OCI-LY3 (cell line): ENCODE results near the gene PLA2G4C.

Experiments used
- H2AFZ ChIP-seq: fragments of 200-600, 300-600 bp; shearing (Covaris generic); 2 replicates; pipeline ENCODE4 v1.6.0; 2014; ENCODE audit warnings: antibody characterized with exemption, low read depth, low read length
- H3K27ac ChIP-seq: fragments of 200-600, 300-600 bp; sonication (generic); 2 replicates; pipeline ENCODE4 v1.5.1; 2014; ENCODE audit warnings: mild to moderate bottlenecking, low read length, moderate library complexity, mixed read lengths
- H3K27me3 ChIP-seq: fragments of 200-600, 300-600 bp; sonication (generic); 2 replicates; pipeline ENCODE4 v1.6.1; 2014; ENCODE audit warnings: low read depth, low read length, mixed read lengths
- H3K36me3 ChIP-seq: fragments of 200-600, 300-600 bp; sonication (generic); replicated peaks from 2 replicates; pipeline ENCODE3; 2014; ENCODE audit warnings: low read depth, low read length, mixed read lengths
- H3K4me1 ChIP-seq: fragments of 300-600, 200-600 bp; sonication (generic); 2 replicates; pipeline ENCODE4 v1.6.1; 2014; ENCODE audit warnings: low read length, mixed read lengths
- H3K4me2 ChIP-seq: fragments of 200-600, 300-600 bp; sonication (generic); 2 replicates; pipeline ENCODE4 v1.6.1; 2014; ENCODE audit warnings: low read length, mixed read lengths
- H3K4me3 ChIP-seq: fragments of 300-600, 200-600 bp; sonication (generic); 2 replicates; pipeline ENCODE4 v1.5.1; 2014; ENCODE audit warnings: antibody characterized with exemption, mild to moderate bottlenecking, low read length, moderate library complexity
- H3K79me2 ChIP-seq: fragments of 300-600, 200-600 bp; shearing (Covaris generic); 2 replicates; pipeline ENCODE4 v1.6.1; 2014; ENCODE audit warnings: mild to moderate bottlenecking, low read length, mixed read lengths
- H3K9ac ChIP-seq: fragments of 300-600, 200-600 bp; shearing (Covaris generic); 2 replicates; pipeline ENCODE4 v1.6.0; 2014; ENCODE audit warnings: mild to moderate bottlenecking, low read length, moderate library complexity
- H3K9me3 ChIP-seq: fragments of 200-600, 300-600 bp; shearing (Covaris generic); 2 replicates; pipeline ENCODE4 v1.6.1; 2014; ENCODE audit warnings: low read length, mixed read lengths; ENCODE audit not compliant: insufficient read depth
- H4K20me1 ChIP-seq: fragments of 200-600, 300-600 bp; sonication (generic); 2 replicates; pipeline ENCODE4 v1.6.1; 2016; ENCODE audit warnings: low read length, mixed read lengths; ENCODE audit not compliant: insufficient read depth
- EZH2phosphoT487 ChIP-seq: fragments of 200-600 bp; shearing (Covaris generic); IDR thresholded peaks from 2 replicates; pipeline ENCODE4 v1.6.1; 2018; ENCODE audit warnings: antibody characterized with exemption, mixed run types, low read depth
- TF ChIP-seq, protein P1 (sequence below): fragments of 200-600, 300-600 bp; sonication (generic); IDR thresholded peaks from 2 replicates; pipeline ENCODE4 v1.5.1; 2014; ENCODE audit warnings: antibody characterized with exemption, low read length, low read depth

PLA2G4C gene

DNA sequence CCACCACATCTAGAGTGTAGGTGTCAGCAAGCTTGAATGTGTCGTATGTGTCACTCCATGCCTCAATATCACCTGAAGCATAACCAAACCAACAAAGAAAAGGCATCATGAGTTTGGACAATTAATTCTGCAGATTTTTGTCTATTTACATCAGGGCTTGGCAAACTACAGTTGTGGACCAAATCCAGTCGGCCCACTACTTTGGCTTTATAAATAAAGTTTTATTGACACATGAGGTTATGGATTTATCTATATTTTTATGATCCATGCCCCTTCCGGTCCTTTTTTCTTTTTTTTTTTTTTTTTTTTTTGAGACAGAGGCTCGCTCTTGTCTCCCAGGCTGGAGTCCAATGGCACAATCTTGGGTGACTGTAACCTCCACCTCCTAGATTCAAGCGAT, 57.5 kb downstream of the PLA2G4C start:
- Histone ChIP-seq H3K9ac (no peak overlapping the region), H3K27me3 (no peaks in the 10 kb centered on the region; the same call in 1 of the 2 replicates), H2AFZ (no peak overlapping the region), H3K36me3 (no peaks in the 10 kb centered on the region), H3K4me3 (no peak overlapping the region), H3K9me3 (no peaks in the 10 kb centered on the region; the same call in 1 of the 2 replicates), H3K27ac (no peak overlapping the region), H3K4me2 (no peak overlapping the region), H3K4me1 (no peaks in the 10 kb centered on the region), H4K20me1 (no peaks in the 10 kb centered on the region), H3K79me2 (no peaks in the 10 kb centered on the region)
- TF ChIP-seq, protein P1, sequence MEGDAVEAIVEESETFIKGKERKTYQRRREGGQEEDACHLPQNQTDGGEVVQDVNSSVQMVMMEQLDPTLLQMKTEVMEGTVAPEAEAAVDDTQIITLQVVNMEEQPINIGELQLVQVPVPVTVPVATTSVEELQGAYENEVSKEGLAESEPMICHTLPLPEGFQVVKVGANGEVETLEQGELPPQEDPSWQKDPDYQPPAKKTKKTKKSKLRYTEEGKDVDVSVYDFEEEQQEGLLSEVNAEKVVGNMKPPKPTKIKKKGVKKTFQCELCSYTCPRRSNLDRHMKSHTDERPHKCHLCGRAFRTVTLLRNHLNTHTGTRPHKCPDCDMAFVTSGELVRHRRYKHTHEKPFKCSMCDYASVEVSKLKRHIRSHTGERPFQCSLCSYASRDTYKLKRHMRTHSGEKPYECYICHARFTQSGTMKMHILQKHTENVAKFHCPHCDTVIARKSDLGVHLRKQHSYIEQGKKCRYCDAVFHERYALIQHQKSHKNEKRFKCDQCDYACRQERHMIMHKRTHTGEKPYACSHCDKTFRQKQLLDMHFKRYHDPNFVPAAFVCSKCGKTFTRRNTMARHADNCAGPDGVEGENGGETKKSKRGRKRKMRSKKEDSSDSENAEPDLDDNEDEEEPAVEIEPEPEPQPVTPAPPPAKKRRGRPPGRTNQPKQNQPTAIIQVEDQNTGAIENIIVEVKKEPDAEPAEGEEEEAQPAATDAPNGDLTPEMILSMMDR, result no peak
- no peak for TF ChIP-seq EZH2phosphoT487

DNA sequence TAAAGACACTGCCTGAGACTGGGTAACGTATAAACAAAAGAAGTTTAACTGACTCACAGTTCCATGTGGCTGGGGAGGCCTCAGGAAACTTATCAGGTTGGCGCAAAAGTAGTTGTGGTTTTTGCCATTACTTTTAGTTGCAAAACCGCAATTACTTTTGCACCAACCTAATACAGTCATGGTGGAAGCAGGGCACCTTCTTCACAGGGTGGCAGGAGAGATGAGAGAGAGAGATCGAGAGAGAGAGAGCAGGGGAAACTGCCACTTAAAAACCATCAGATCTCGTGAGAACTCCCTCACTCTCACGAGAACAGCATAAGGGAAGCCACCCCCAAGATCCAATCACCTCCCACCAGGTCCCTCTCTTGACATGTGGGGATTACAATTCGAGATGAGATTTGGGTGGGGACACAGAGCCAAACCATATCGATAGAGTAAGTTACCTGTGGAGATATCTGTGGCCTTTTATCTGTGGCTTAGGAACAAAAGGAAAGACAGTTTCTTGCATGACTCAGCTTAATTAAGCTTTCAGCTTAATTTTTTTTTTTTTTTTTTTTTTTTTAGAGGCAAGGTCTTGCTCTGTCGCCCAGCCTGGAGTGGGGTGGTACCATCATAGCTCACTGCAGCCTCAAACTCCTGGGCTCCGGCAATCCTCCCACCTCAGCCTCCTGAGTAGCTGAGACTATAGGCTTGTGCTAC, 59.1 kb downstream of the PLA2G4C start:
- Histone ChIP-seq H3K79me2 (no peaks in the 10 kb centered on the region), H3K27me3 (no peaks in the 10 kb centered on the region; the same call in 1 of the 2 replicates), H2AFZ (no peak overlapping the region), H3K27ac (no peak overlapping the region), H4K20me1 (no peaks in the 10 kb centered on the region), H3K4me3 (no peak overlapping the region), H3K4me1 (no peaks in the 10 kb centered on the region), H3K9ac (no peak overlapping the region), H3K9me3 (no peaks in the 10 kb centered on the region; the same call in 1 of the 2 replicates), H3K36me3 (no peaks in the 10 kb centered on the region), H3K4me2 (no peak overlapping the region)
- TF ChIP-seq, protein P1, result no peak
- no peak for TF ChIP-seq EZH2phosphoT487

DNA sequence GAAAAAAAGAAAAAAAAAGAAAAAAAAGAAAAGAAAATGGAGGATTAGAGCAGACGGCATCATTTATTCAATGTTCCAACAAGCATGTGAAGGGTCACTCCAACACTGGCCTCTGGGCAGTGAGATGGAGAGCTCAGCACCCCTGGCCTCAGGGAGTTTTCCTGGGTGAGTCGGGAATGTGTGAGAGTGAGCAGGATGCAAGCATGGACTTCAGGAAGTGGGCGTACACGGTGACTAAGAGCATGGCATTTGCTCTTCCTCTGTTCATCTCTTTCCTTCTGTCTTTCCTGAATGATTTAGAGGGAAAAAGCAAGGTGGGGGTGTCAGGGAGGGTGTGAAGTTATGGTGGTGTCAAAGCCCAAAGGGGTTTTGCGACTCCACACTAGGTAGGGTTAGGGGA, 66.1 kb downstream of the PLA2G4C start:
- no peak overlapping the region for H3K4me3 ChIP-seq
- H3K4me1 ChIP-seq, result peaks cover 4% of the 10 kb centered on the region; the same call in 1 of the 2 replicates
- TF ChIP-seq, protein P1, result no peak
- TF ChIP-seq EZH2phosphoT487, result no peak
- H2AFZ ChIP-seq, result no peak overlapping the region
- no peaks in the 10 kb centered on the region for H4K20me1 ChIP-seq
- no peak overlapping the region for H3K9ac ChIP-seq
- H3K4me2 ChIP-seq, result no peak overlapping the region
- H3K9me3 ChIP-seq, result no peaks in the 10 kb centered on the region; the same call in 1 of the 2 replicates
- H3K36me3 ChIP-seq, result no peaks in the 10 kb centered on the region
- H3K27me3 ChIP-seq, result peaks cover 24% of the 10 kb centered on the region; the same call in 1 of the 2 replicates
- no peaks in the 10 kb centered on the region for H3K79me2 ChIP-seq
- H3K27ac ChIP-seq, result no peak overlapping the region

DNA sequence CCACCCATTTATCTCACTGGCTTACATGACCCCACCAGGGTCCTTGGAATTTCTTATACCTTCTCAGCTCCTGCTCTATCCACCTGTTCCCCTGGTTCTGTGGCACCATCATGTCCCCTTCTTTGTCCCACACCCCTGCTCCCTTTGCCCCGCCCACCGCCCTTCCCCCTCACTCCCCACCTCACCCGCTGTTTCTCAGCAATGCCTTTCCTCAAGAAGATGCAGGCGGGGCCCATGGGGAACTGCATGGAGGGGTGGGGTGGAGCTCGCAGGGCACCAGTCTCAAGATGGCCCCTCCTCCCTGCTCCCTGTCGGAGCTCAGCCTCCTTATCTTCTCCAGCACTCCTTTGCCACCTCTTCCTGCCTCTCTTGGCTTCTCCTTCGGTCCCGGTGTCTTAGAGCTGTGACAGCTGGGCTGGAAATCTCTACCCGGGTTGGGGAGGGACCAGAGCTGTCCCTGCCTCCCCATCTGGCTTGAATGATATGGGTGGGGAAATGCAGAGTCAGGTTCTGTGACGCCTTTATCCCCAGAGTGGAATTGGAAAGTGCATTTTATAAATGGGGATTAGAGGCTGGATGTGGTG, 66.8 kb downstream of the PLA2G4C start, which contains the start of gene CABP5:
CABP5 (minus strand) TSS at position 405 of the 584 bp plus-strand sequence; CDS start at position 248, 157 bp downstream.
- peaks cover 24% of the 10 kb centered on the region; the same call in 1 of the 2 replicates for H3K27me3 ChIP-seq
- no peaks in the 10 kb centered on the region for H3K36me3 ChIP-seq
- no peak within 1 kb of the TSS for H3K4me3 ChIP-seq
- H3K9me3 ChIP-seq, result no peaks in the 10 kb centered on the region
- H2AFZ ChIP-seq, result no peak within 1 kb of the TSS
- no peak for TF ChIP-seq EZH2phosphoT487
- TF ChIP-seq, protein P1, result no peak
- H3K4me2 ChIP-seq, result no peak within 1 kb of the TSS
- H4K20me1 ChIP-seq, result no peaks in the 10 kb centered on the region
- H3K9ac ChIP-seq, result no peak within 1 kb of the TSS
- no peaks in the 10 kb centered on the region for H3K79me2 ChIP-seq
- H3K4me1 ChIP-seq, result peaks cover 4% of the 10 kb centered on the region; the same call in 1 of the 2 replicates
- H3K27ac ChIP-seq, result no peak within 1 kb of the TSS
